ENCODE measurements around the gene SGMS1. TPM values are rescaled to one million over a fixed set of nuclear protein-coding genes. Genes with fewer than 3 reads are reported as not detected.

SGMS1 gene
- total and polyA plus RNA-seq, 2 donors from 2014 or later = 13.6 to 100 TPM

- Histone ChIP-seq H3K36me3 (ENCODE audit: control insufficient read depth in 2 of 3, insufficient read depth in 3 of 3, low read length in 3 of 3) (no peaks in the 10 kb centered on the region), H3K9me3 (ENCODE audit: control insufficient read depth in 2 of 3, insufficient read depth in 1 of 3, low read length in 3 of 3) (no peaks in the 10 kb centered on the region), H3K4me3 (ENCODE audit: low read length in 3 of 3) (no peak overlapping the region), H3K27me3 (ENCODE audit: control insufficient read depth, insufficient read depth, low read length) (no peaks in the 10 kb centered on the region), H3K9ac (ENCODE audit: low read length in 3 of 3) (no peak overlapping the region), H3K27ac (ENCODE audit: low read depth in 2 of 2, low read length in 2 of 2) (no peak overlapping the region), H3K4me1 (ENCODE audit: control insufficient read depth in 2 of 3, insufficient read depth in 2 of 3, low read depth in 1 of 3, low read length in 3 of 3) (peaks cover 0 to 2% (median 0%) of the 10 kb centered on the region in 3 donors)
- intact Hi-C loops (cut with DNase I) = no loop called here
- no peak for DNase-seq
- TF ChIP-seq, protein P1, sequence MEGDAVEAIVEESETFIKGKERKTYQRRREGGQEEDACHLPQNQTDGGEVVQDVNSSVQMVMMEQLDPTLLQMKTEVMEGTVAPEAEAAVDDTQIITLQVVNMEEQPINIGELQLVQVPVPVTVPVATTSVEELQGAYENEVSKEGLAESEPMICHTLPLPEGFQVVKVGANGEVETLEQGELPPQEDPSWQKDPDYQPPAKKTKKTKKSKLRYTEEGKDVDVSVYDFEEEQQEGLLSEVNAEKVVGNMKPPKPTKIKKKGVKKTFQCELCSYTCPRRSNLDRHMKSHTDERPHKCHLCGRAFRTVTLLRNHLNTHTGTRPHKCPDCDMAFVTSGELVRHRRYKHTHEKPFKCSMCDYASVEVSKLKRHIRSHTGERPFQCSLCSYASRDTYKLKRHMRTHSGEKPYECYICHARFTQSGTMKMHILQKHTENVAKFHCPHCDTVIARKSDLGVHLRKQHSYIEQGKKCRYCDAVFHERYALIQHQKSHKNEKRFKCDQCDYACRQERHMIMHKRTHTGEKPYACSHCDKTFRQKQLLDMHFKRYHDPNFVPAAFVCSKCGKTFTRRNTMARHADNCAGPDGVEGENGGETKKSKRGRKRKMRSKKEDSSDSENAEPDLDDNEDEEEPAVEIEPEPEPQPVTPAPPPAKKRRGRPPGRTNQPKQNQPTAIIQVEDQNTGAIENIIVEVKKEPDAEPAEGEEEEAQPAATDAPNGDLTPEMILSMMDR (IDR thresholded peaks at IDR 0.05; ENCODE audit: borderline replicate concordance, extremely low read depth, insufficient read depth) = no peak
- no peak for FAIRE-seq
These were observed 362.9 kb downstream of the SGMS1 start for GRCh38 chr10:50260791-50261281.

Other genes starting within 250 kb of the SGMS1 start
- 5.2 TPM for gene ASAH2B, start 116.0 kb upstream of the SGMS1 start, total RNA-seq
- gene ASAH2B, start 116.0 kb upstream of the SGMS1 start, polyA plus RNA-seq (ENCODE audit: insufficient read depth, low read depth, low replicate concordance) = 3.6 TPM